ENCODE data around the gene GPR180. TPM values are rescaled to one million over a fixed set of nuclear protein-coding genes. Genes with fewer than 3 reads are reported as not detected.

The GPR180 gene
- total and polyA plus RNA-seq, 10 of the 15 experiments (the other 5 are each of a cell fraction or from before 2014, with no cell fraction given), result 1.6 to 7.2 (median 5.3) TPM

GRCh38 chr13:94677799-94678198 lies 76.1 kb downstream of the GPR180 start (continued):
- TF ChIP-seq, protein P1, sequence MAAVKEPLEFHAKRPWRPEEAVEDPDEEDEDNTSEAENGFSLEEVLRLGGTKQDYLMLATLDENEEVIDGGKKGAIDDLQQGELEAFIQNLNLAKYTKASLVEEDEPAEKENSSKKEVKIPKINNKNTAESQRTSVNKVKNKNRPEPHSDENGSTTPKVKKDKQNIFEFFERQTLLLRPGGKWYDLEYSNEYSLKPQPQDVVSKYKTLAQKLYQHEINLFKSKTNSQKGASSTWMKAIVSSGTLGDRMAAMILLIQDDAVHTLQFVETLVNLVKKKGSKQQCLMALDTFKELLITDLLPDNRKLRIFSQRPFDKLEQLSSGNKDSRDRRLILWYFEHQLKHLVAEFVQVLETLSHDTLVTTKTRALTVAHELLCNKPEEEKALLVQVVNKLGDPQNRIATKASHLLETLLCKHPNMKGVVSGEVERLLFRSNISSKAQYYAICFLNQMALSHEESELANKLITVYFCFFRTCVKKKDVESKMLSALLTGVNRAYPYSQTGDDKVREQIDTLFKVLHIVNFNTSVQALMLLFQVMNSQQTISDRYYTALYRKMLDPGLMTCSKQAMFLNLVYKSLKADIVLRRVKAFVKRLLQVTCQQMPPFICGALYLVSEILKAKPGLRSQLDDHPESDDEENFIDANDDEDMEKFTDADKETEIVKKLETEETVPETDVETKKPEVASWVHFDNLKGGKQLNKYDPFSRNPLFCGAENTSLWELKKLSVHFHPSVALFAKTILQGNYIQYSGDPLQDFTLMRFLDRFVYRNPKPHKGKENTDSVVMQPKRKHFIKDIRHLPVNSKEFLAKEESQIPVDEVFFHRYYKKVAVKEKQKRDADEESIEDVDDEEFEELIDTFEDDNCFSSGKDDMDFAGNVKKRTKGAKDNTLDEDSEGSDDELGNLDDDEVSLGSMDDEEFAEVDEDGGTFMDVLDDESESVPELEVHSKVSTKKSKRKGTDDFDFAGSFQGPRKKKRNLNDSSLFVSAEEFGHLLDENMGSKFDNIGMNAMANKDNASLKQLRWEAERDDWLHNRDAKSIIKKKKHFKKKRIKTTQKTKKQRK (IDR thresholded peaks at IDR 0.05; ENCODE audit: low read depth, low read length), result no peak
- TF ChIP-seq ZNF384 (IDR thresholded peaks at IDR 0.05; ENCODE audit: borderline replicate concordance, low read depth, low read length), result no peak
- TF ChIP-seq JUND (IDR thresholded peaks at IDR 0.05; ENCODE audit: low read depth, low read length), result no peak

GRCh38 chr13:94678845-94679244 lies 77.2 kb downstream of the GPR180 start:
- ChIA-PET RAD21 (ENCODE audit: unreplicated experiment) (interaction anchor here (2.4 kb wide), 1 partner anchor 725 kb away, joined by 8 read pairs; no protein-coding TSS in a partner anchor), SMC1A (ENCODE audit: uncharacterized antibody, unreplicated experiment) (interaction anchor here (1.7 kb wide), 1 partner anchor 725 kb away, joined by 3 read pairs; no protein-coding TSS in a partner anchor), CTCF (interaction anchor here (0.7 to 2.0 kb wide), 3 partner anchors 725 to 800 kb away, joined by 3 to 8 read pairs (median 4); no protein-coding TSS in a partner anchor), POLR2A (no interaction called here)
- intact Hi-C loops (cut with micrococcal nuclease; ENCODE audit: unreplicated experiment), result loop anchor here (10.0 kb wide), 2 partner anchors 276 to 506 kb away; no protein-coding TSS in a partner anchor
- no peaks in the 10 kb centered on the region for H3K36me3 ChIP-seq (ENCODE audit: control insufficient read depth in 2 of 2, insufficient read depth in 2 of 2, low read length in 1 of 2)
- no peaks in the 10 kb centered on the region; a peak in 2 of 4 replicates for H3K27me3 ChIP-seq (replicated peaks in 1 of 2; ENCODE audit: control insufficient read depth in 2 of 2, insufficient read depth in 2 of 2, low read length in 1 of 2)
- H3K9ac ChIP-seq (ENCODE audit: control insufficient read depth, insufficient read depth, low read length), result no peak overlapping the region
- H4K20me1 ChIP-seq (ENCODE audit: control insufficient read depth, insufficient read depth), result no peaks in the 10 kb centered on the region
- H3K4me3 ChIP-seq, result no peak overlapping the region
- H3K79me2 ChIP-seq (ENCODE audit: control insufficient read depth, insufficient read depth, low read length), result no peaks in the 10 kb centered on the region
- no peak overlapping the region for H3K4me2 ChIP-seq (ENCODE audit: control insufficient read depth, insufficient read depth)
- no peak for ATAC-seq
- in situ Hi-C loops (cut with MboI), result loop anchor here (10.0 kb wide), 2 partner anchors 726 to 796 kb away; no protein-coding TSS in a partner anchor
- WGBS (ENCODE audit: insufficient coverage, insufficient replicate concordance, low lambda C conversion rate, missing lambda C conversion rate), result 0% methylated on average over 2 of the region's 2 CpGs
- DNase-seq (ENCODE audit: low read depth, low spot score), result no peak
- H2AFZ ChIP-seq (ENCODE audit: control insufficient read depth, low read depth, low read length), result no peak overlapping the region
- no TSS peak for BruUV-seq (replicated peaks)
- no peaks in the 10 kb centered on the region for H3K9me3 ChIP-seq (replicated peaks; ENCODE audit: control insufficient read depth, insufficient read depth, low read length)
- no peaks in the 10 kb centered on the region for H3K4me1 ChIP-seq (ENCODE audit: control insufficient read depth, insufficient read depth, low read length)
- FAIRE-seq, result no peak
- no peak overlapping the region for H3K27ac ChIP-seq (ENCODE audit: control insufficient read depth, insufficient read depth)
- no peak for TF ChIP-seq ZNF592 (IDR thresholded peaks at IDR 0.05)
- TF ChIP-seq YY1 (IDR thresholded peaks at IDR 0.05; ENCODE audit: low read depth, low read length), result no peak
- TF ChIP-seq, protein P2, sequence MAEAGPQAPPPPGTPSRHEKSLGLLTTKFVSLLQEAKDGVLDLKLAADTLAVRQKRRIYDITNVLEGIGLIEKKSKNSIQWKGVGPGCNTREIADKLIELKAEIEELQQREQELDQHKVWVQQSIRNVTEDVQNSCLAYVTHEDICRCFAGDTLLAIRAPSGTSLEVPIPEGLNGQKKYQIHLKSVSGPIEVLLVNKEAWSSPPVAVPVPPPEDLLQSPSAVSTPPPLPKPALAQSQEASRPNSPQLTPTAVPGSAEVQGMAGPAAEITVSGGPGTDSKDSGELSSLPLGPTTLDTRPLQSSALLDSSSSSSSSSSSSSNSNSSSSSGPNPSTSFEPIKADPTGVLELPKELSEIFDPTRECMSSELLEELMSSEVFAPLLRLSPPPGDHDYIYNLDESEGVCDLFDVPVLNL (IDR thresholded peaks at IDR 0.05; ENCODE audit: low read depth, low read length), result no peak
- TF ChIP-seq BRCA1 (IDR thresholded peaks at IDR 0.05; ENCODE audit: low read depth, low read length), result no peak
- TF ChIP-seq, protein P3, sequence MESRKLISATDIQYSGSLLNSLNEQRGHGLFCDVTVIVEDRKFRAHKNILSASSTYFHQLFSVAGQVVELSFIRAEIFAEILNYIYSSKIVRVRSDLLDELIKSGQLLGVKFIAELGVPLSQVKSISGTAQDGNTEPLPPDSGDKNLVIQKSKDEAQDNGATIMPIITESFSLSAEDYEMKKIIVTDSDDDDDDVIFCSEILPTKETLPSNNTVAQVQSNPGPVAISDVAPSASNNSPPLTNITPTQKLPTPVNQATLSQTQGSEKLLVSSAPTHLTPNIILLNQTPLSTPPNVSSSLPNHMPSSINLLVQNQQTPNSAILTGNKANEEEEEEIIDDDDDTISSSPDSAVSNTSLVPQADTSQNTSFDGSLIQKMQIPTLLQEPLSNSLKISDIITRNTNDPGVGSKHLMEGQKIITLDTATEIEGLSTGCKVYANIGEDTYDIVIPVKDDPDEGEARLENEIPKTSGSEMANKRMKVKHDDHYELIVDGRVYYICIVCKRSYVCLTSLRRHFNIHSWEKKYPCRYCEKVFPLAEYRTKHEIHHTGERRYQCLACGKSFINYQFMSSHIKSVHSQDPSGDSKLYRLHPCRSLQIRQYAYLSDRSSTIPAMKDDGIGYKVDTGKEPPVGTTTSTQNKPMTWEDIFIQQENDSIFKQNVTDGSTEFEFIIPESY (IDR thresholded peaks at IDR 0.05), result no peak
- TF ChIP-seq WRNIP1 (IDR thresholded peaks at IDR 0.05; ENCODE audit: borderline replicate concordance, low read depth, low read length), result no peak
- TF ChIP-seq CEBPB (IDR thresholded peaks at IDR 0.05; ENCODE audit: borderline replicate concordance in 1 of 2, low read depth in 2 of 2, low read length in 2 of 2), result no peak
- no peak for TF ChIP-seq POLR2AphosphoS5 (IDR thresholded peaks at IDR 0.05; ENCODE audit: low read length)
- no peak for TF ChIP-seq SMARCA5 (IDR thresholded peaks at IDR 0.05)
